DND-41 (cell line): ENCODE results near the gene TMEM63C.

Experiments used
- ATAC-seq: fragments of 200-7000 bp; cut with Tn5 transposase; 3 replicates; pipeline ENCODE4 v1.9.1; 2021; ENCODE audit warnings: low read depth; ENCODE audit not compliant: insufficient read depth
- DNase-seq: peaks from one replicate; pipeline ENCODE4 v3.0.0-alpha.2; 2020
- H2AFZ ChIP-seq: 2 replicates; pipeline ENCODE4 v1.6.0; 2012; ENCODE audit warnings: low read depth, low read length
- H3K27ac ChIP-seq: 2 replicates; pipeline ENCODE4 v1.5.1; 2012; ENCODE audit warnings: low read length, inconsistent platforms
- H3K27me3 ChIP-seq: fragments of 200-600 bp; sonication (generic); 2 replicates; pipeline ENCODE4 v1.6.0; 2012; ENCODE audit warnings: low read length, mild to moderate bottlenecking, inconsistent platforms; ENCODE audit not compliant: insufficient read depth, poor library complexity
- H3K36me3 ChIP-seq: 2 replicates; pipeline ENCODE4 v1.5.1; 2012; ENCODE audit warnings: low read length, inconsistent platforms; ENCODE audit not compliant: insufficient read depth
- H3K4me1 ChIP-seq: 2 replicates; pipeline ENCODE4 v1.5.1; 2012; ENCODE audit warnings: mild to moderate bottlenecking, low read length; ENCODE audit not compliant: insufficient read depth
- H3K4me2 ChIP-seq: 2 replicates; pipeline ENCODE4 v1.6.0; 2012; ENCODE audit warnings: mild to moderate bottlenecking, moderate library complexity, low read length, inconsistent platforms; ENCODE audit not compliant: insufficient read depth
- H3K4me3 ChIP-seq, 2 experiments: fragments of 200-600 bp in 1 of 2; shearing (Covaris generic) in 1 of 2; 2 replicates each; pipeline ENCODE4 v1.5.1; 2012 to 2016; ENCODE audit warnings: inconsistent platforms in 2 of 2, low read length in 2 of 2, mild to moderate bottlenecking in 2 of 2, low read depth in 1 of 2, moderate library complexity in 1 of 2
- H3K79me2 ChIP-seq: 2 replicates; pipeline ENCODE4 v1.6.0; 2012; ENCODE audit warnings: low read length, inconsistent platforms; ENCODE audit not compliant: insufficient read depth
- H3K9ac ChIP-seq: 2 replicates; pipeline ENCODE4 v1.6.0; 2012; ENCODE audit warnings: low read depth, mild to moderate bottlenecking, inconsistent platforms, low read length, moderate library complexity
- H3K9me3 ChIP-seq: 2 replicates; pipeline ENCODE4 v1.5.1; 2012; ENCODE audit warnings: low read length, moderate library complexity, mild to moderate bottlenecking, inconsistent platforms; ENCODE audit not compliant: insufficient read depth, severe bottlenecking
- H4K20me1 ChIP-seq: 2 replicates; pipeline ENCODE4 v1.6.0; 2012; ENCODE audit warnings: low read length; ENCODE audit not compliant: insufficient read depth
- EZH2 ChIP-seq: IDR thresholded peaks from 3 replicates; pipeline ENCODE4 v1.6.1; 2012; ENCODE audit warnings: borderline replicate concordance, low read depth, mild to moderate bottlenecking, moderate library complexity, low read length, inconsistent platforms; ENCODE audit not compliant: severe bottlenecking
- TF ChIP-seq, protein P1 (sequence below): IDR thresholded peaks from 2 replicates; pipeline ENCODE4 v1.5.1; 2012; ENCODE audit warnings: borderline replicate concordance, low read length, moderate library complexity, mild to moderate bottlenecking; ENCODE audit not compliant: poor library complexity, severe bottlenecking; ENCODE audit errors: extremely low read depth

Gene TMEM63C

DNA sequence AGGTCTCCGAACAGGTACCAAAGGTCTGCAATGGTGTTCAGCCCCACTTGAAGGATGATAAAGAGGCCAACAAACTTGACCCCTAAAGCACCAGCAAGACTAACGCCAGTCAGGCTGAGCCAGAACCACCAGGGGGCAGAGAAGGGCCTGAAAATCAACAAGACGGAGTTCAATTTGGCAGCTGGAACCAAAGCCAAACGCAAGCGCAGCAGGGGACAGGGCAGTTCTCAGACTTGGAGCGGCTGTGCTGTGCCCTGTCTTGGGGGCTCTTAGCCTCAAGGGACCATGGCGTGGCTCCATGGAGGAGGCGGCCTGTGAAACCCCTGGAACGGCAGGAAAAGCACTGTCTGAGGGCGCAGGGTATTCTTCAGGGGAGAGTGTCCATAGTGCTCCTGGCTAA lies 119.5 kb downstream of the TMEM63C start:
- Histone ChIP-seq H3K4me3 (no peak overlapping the region), H3K4me1 (no peaks in the 10 kb centered on the region), H3K27me3 (no peaks in the 10 kb centered on the region), H4K20me1 (no peaks in the 10 kb centered on the region), H3K79me2 (no peaks in the 10 kb centered on the region), H3K36me3 (peaks cover 55% of the 10 kb centered on the region), H3K4me2 (no peak overlapping the region), H2AFZ (no peak overlapping the region), H3K9ac (no peak overlapping the region), H3K9me3 (no peaks in the 10 kb centered on the region), H3K27ac (no peak overlapping the region)
- TF ChIP-seq EZH2 = no peak
- TF ChIP-seq, protein P1, sequence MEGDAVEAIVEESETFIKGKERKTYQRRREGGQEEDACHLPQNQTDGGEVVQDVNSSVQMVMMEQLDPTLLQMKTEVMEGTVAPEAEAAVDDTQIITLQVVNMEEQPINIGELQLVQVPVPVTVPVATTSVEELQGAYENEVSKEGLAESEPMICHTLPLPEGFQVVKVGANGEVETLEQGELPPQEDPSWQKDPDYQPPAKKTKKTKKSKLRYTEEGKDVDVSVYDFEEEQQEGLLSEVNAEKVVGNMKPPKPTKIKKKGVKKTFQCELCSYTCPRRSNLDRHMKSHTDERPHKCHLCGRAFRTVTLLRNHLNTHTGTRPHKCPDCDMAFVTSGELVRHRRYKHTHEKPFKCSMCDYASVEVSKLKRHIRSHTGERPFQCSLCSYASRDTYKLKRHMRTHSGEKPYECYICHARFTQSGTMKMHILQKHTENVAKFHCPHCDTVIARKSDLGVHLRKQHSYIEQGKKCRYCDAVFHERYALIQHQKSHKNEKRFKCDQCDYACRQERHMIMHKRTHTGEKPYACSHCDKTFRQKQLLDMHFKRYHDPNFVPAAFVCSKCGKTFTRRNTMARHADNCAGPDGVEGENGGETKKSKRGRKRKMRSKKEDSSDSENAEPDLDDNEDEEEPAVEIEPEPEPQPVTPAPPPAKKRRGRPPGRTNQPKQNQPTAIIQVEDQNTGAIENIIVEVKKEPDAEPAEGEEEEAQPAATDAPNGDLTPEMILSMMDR = peak; percentile 74
- ATAC-seq = peak; percentile 66
- DNase-seq = peak; percentile 54

GRCh38 chr14:77302926-77303325 lies 121.3 kb downstream of the TMEM63C start:
- no peak overlapping the region for H3K9ac ChIP-seq
- no peak overlapping the region for H3K27ac ChIP-seq
- H3K4me3 ChIP-seq = no peak overlapping the region
- H4K20me1 ChIP-seq = no peaks in the 10 kb centered on the region
- TF ChIP-seq, protein P1 = no peak
- TF ChIP-seq EZH2 = no peak
- H3K9me3 ChIP-seq = no peaks in the 10 kb centered on the region
- ATAC-seq (no peak), DNase-seq (no peak)
- H3K27me3 ChIP-seq = no peaks in the 10 kb centered on the region
- H3K4me1 ChIP-seq = no peaks in the 10 kb centered on the region
- H2AFZ ChIP-seq = no peak overlapping the region
- H3K79me2 ChIP-seq = no peaks in the 10 kb centered on the region
- H3K4me2 ChIP-seq = no peak overlapping the region
- H3K36me3 ChIP-seq = peaks cover 39% of the 10 kb centered on the region

DNA sequence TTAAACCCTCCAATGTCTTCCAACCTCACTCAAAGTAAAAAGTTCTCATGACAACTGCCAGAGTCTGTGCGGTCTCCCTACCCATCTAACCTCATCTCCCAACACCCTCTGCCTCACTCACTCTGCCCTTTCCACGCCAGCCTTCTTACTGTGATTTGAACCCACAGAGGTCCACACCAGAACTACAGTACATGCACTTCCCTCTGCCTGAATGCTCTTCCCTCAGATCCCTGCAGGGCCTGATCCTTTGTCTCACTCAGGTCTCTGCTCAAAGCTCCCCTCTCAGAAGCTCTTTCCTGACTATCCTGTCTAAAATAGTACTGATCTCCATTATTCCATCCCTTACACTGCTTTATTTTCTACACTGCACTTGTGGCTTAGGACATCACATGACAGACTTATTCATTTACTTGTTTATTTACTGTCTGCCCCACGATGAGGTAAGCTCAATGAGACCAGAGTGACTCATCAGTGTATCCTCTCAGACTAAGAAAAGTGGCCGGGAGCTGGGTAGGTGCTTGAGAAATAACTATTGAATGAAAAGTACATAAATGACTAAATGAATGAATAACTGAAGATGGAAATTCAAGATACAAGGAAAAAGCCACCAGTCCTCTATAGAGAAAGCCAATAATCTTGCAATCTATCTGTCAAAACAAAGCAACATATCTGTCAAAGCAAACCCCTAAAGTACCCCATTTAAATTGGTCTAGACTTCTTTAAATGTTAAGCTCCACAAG lies 122.0 kb downstream of the TMEM63C start:
- DNase-seq (no peak), ATAC-seq (no peak)
- no peak overlapping the region for H2AFZ ChIP-seq
- no peak overlapping the region for H3K27ac ChIP-seq
- H3K9me3 ChIP-seq = no peaks in the 10 kb centered on the region
- H3K27me3 ChIP-seq = no peaks in the 10 kb centered on the region
- no peaks in the 10 kb centered on the region for H4K20me1 ChIP-seq
- H3K79me2 ChIP-seq = no peaks in the 10 kb centered on the region
- H3K9ac ChIP-seq = no peak overlapping the region
- H3K4me2 ChIP-seq = no peak overlapping the region
- H3K4me1 ChIP-seq = no peaks in the 10 kb centered on the region
- peaks cover 36% of the 10 kb centered on the region for H3K36me3 ChIP-seq
- TF ChIP-seq, protein P1 = no peak
- TF ChIP-seq EZH2 = no peak
- no peak overlapping the region for H3K4me3 ChIP-seq

GRCh38 chr14:77305696-77306095 lies 124.1 kb downstream of the TMEM63C start:
- H3K36me3 ChIP-seq = peaks cover 28% of the 10 kb centered on the region
- H3K9ac ChIP-seq = no peak overlapping the region
- TF ChIP-seq, protein P1 = no peak
- TF ChIP-seq EZH2 = no peak
- H3K27me3 ChIP-seq = no peaks in the 10 kb centered on the region
- no peaks in the 10 kb centered on the region for H4K20me1 ChIP-seq
- H3K4me2 ChIP-seq = no peak overlapping the region
- H3K79me2 ChIP-seq = no peaks in the 10 kb centered on the region
- H3K4me3 ChIP-seq = no peak overlapping the region
- H3K27ac ChIP-seq = no peak overlapping the region
- H2AFZ ChIP-seq = no peak overlapping the region
- no peaks in the 10 kb centered on the region for H3K4me1 ChIP-seq
- ATAC-seq (no peak), DNase-seq (no peak)
- H3K9me3 ChIP-seq = no peaks in the 10 kb centered on the region
